ENCODE measurements around the gene SERPIND1. TPM values are rescaled to one million over a fixed set of nuclear protein-coding genes. Genes with fewer than 3 reads are reported as not detected.

SERPIND1 gene
- polyA plus RNA-seq, 1 donor from 2014 or later: not detected

DNA sequence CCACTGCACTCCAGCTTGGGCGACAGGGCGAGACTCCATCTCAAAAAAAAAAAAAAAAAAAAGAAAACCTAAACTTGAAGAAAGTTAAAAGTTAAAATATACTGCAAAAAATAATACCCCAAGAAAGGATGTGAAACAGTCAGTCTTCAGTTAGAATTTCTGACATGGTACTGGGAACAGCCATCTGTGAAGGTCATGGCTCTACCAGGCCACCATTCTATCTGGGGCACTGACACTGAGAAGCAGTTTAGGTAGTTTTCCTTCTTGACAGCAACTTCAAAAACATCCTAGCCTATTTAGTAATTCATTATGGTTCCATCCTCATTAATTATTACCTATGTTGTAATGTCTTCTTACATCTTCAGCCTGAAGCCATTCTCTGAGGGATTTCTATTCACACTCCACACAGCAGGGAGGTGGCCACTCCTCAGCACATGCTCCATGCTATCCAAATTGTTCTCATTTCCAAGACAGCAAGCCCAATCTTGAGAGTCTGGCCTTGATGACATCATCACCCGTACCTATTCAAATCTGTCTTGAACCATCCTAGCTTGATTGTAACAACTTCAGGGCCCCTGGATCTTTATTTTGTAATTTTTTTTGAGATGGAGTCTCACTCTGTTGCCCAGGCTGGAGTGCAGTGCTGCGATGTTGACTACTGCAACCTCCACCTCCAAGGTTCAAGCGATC lies 38.2 kb downstream of the SERPIND1 start:
- TF ChIP-seq EZH2 (IDR thresholded peaks at IDR 0.05; ENCODE audit: borderline replicate concordance, insufficient read depth, low read length, poor library complexity, severe bottlenecking) (no peak), MXI1 (conservative IDR thresholded peaks at IDR 0.05; ENCODE audit: poor library complexity, severe bottlenecking) (no peak), RAD21 (conservative IDR thresholded peaks at IDR 0.05) (no peak), EP300 (conservative IDR thresholded peaks at IDR 0.05; ENCODE audit: poor library complexity, severe bottlenecking) (no peak), SMC3 (conservative IDR thresholded peaks at IDR 0.05; ENCODE audit: poor library complexity) (no peak), POLR2AphosphoS5 (IDR thresholded peaks at IDR 0.05) (no peak), TAF1 (IDR thresholded peaks at IDR 0.05; ENCODE audit: low read depth) (no peak)
- TF ChIP-seq, protein P1, sequence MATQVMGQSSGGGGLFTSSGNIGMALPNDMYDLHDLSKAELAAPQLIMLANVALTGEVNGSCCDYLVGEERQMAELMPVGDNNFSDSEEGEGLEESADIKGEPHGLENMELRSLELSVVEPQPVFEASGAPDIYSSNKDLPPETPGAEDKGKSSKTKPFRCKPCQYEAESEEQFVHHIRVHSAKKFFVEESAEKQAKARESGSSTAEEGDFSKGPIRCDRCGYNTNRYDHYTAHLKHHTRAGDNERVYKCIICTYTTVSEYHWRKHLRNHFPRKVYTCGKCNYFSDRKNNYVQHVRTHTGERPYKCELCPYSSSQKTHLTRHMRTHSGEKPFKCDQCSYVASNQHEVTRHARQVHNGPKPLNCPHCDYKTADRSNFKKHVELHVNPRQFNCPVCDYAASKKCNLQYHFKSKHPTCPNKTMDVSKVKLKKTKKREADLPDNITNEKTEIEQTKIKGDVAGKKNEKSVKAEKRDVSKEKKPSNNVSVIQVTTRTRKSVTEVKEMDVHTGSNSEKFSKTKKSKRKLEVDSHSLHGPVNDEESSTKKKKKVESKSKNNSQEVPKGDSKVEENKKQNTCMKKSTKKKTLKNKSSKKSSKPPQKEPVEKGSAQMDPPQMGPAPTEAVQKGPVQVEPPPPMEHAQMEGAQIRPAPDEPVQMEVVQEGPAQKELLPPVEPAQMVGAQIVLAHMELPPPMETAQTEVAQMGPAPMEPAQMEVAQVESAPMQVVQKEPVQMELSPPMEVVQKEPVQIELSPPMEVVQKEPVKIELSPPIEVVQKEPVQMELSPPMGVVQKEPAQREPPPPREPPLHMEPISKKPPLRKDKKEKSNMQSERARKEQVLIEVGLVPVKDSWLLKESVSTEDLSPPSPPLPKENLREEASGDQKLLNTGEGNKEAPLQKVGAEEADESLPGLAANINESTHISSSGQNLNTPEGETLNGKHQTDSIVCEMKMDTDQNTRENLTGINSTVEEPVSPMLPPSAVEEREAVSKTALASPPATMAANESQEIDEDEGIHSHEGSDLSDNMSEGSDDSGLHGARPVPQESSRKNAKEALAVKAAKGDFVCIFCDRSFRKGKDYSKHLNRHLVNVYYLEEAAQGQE (IDR thresholded peaks at IDR 0.05; ENCODE audit: borderline replicate concordance): no peak
- TF ChIP-seq, protein P2, sequence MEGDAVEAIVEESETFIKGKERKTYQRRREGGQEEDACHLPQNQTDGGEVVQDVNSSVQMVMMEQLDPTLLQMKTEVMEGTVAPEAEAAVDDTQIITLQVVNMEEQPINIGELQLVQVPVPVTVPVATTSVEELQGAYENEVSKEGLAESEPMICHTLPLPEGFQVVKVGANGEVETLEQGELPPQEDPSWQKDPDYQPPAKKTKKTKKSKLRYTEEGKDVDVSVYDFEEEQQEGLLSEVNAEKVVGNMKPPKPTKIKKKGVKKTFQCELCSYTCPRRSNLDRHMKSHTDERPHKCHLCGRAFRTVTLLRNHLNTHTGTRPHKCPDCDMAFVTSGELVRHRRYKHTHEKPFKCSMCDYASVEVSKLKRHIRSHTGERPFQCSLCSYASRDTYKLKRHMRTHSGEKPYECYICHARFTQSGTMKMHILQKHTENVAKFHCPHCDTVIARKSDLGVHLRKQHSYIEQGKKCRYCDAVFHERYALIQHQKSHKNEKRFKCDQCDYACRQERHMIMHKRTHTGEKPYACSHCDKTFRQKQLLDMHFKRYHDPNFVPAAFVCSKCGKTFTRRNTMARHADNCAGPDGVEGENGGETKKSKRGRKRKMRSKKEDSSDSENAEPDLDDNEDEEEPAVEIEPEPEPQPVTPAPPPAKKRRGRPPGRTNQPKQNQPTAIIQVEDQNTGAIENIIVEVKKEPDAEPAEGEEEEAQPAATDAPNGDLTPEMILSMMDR (IDR thresholded peaks at IDR 0.05; ENCODE audit: poor library complexity, severe bottlenecking): no peak
- no peaks in the 10 kb centered on the region for H4K20me1 ChIP-seq (ENCODE audit: insufficient read depth)
- H3K27ac ChIP-seq (ENCODE audit: low read length): no peak overlapping the region
- peaks cover 24% of the 10 kb centered on the region for H3K36me3 ChIP-seq (ENCODE audit: insufficient read depth, low read length)
- H3F3A ChIP-seq (ENCODE audit: insufficient read depth, low read length, poor library complexity, severe bottlenecking): no peaks in the 10 kb centered on the region
- no peaks in the 10 kb centered on the region for H3K9me2 ChIP-seq (ENCODE audit: insufficient read depth, low read length)
- no peak overlapping the region for H2AFZ ChIP-seq (ENCODE audit: low read depth, low read length)
- H3K79me2 ChIP-seq (replicated peaks; ENCODE audit: insufficient read depth, low read length): no peaks in the 10 kb centered on the region
- no peaks in the 10 kb centered on the region for H3K9me3 ChIP-seq (ENCODE audit: low read length)
- no peak overlapping the region for H3K4me2 ChIP-seq (ENCODE audit: low read length)
- no peak overlapping the region for H3K9ac ChIP-seq (ENCODE audit: low read length)
- no peak overlapping the region for H3K4me3 ChIP-seq (ENCODE audit: low read length)
- H3K27me3 ChIP-seq (ENCODE audit: insufficient read depth, low read depth, low read length): no peaks in the 10 kb centered on the region

DNA sequence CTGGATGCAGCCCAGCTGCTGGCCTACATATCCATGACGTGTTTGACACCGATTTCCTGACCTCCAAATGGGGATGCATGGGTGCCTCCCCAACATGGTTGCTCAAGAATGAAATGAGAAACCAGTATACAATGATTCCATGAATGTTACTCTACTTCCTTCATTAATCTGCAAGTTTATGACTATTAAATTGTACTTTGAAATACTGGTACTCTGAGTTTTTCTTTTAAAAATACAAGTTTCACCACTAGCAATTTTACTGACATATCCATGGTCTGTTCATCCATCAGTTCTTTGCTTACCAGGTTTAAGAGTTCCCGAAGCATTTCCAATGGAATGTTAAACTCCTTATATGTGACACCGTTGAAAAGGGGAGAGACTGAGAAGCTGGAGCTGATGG lies 39.1 kb downstream of the SERPIND1 start:
- Histone ChIP-seq H3K4me2 (ENCODE audit: low read length) (no peak overlapping the region), H3K9ac (ENCODE audit: low read length) (no peak overlapping the region), H3K27me3 (ENCODE audit: insufficient read depth, low read depth, low read length) (no peaks in the 10 kb centered on the region), H3K9me3 (ENCODE audit: low read length) (no peaks in the 10 kb centered on the region), H2AFZ (ENCODE audit: low read depth, low read length) (no peak overlapping the region), H3K4me3 (ENCODE audit: low read length) (no peak overlapping the region), H4K20me1 (ENCODE audit: insufficient read depth) (no peaks in the 10 kb centered on the region), H3K9me2 (ENCODE audit: insufficient read depth, low read length) (no peaks in the 10 kb centered on the region), H3K36me3 (ENCODE audit: insufficient read depth, low read length) (peaks cover 19% of the 10 kb centered on the region), H3K79me2 (replicated peaks; ENCODE audit: insufficient read depth, low read length) (no peaks in the 10 kb centered on the region), H3F3A (ENCODE audit: insufficient read depth, low read length, poor library complexity, severe bottlenecking) (no peaks in the 10 kb centered on the region), H3K27ac (ENCODE audit: low read length) (no peak overlapping the region)
- TF ChIP-seq EP300 (conservative IDR thresholded peaks at IDR 0.05; ENCODE audit: poor library complexity, severe bottlenecking): no peak
- TF ChIP-seq POLR2AphosphoS5 (IDR thresholded peaks at IDR 0.05): no peak
- TF ChIP-seq, protein P1 (IDR thresholded peaks at IDR 0.05; ENCODE audit: borderline replicate concordance): no peak
- no peak for TF ChIP-seq MXI1 (conservative IDR thresholded peaks at IDR 0.05; ENCODE audit: poor library complexity, severe bottlenecking)
- TF ChIP-seq SMC3 (conservative IDR thresholded peaks at IDR 0.05; ENCODE audit: poor library complexity): no peak
- no peak for TF ChIP-seq RAD21 (conservative IDR thresholded peaks at IDR 0.05)
- TF ChIP-seq EZH2 (IDR thresholded peaks at IDR 0.05; ENCODE audit: borderline replicate concordance, insufficient read depth, low read length, poor library complexity, severe bottlenecking): no peak
- TF ChIP-seq, protein P2 (IDR thresholded peaks at IDR 0.05; ENCODE audit: poor library complexity, severe bottlenecking): no peak
- no peak for TF ChIP-seq TAF1 (IDR thresholded peaks at IDR 0.05; ENCODE audit: low read depth)
